ENCODE results near the gene PNPLA3. TPM values are rescaled to one million over a fixed set of nuclear protein-coding genes. Genes with fewer than 3 reads are reported as not detected.

The PNPLA3 gene
- total and polyA plus RNA-seq, 4 donors = 0.41 to 2.2 (median 0.99) TPM

GRCh38 chr22:43883719-43884415 lies 39.7 kb upstream of the PNPLA3 start:
- Histone ChIP-seq H3K4me3 (no peak overlapping the region), H3K27me3 (ENCODE audit: control insufficient read depth in 3 of 3, insufficient read depth in 3 of 3, low read length in 2 of 3) (no peaks in the 10 kb centered on the region), H3K9ac (ENCODE audit: insufficient read depth in 1 of 2, low read length in 2 of 2) (no peak overlapping the region), H3K4me1 (ENCODE audit: control insufficient read depth in 5 of 5, insufficient read depth in 5 of 5, low read length in 5 of 5) (no peaks in the 10 kb centered on the region), H3K9me3 (ENCODE audit: control insufficient read depth in 4 of 4, insufficient read depth in 3 of 4, low read length in 3 of 4) (peaks cover 0 to 5% (median 0%) of the 10 kb centered on the region in 4 donors), H3K27ac (ENCODE audit: low read depth in 1 of 2, low read length in 1 of 2) (no peak overlapping the region), H3K36me3 (ENCODE audit: control insufficient read depth in 4 of 4, insufficient read depth in 4 of 4, low read length in 4 of 4) (no peaks in the 10 kb centered on the region)
- ATAC-seq (ENCODE audit: insufficient read depth, low FRiP score) (no peak), DNase-seq (no peak)
- TF ChIP-seq CTCF (IDR thresholded peaks at IDR 0.05; ENCODE audit: control extremely low read depth, extremely low read depth) = no peak
- WGBS, 2 donors = 87 to 88% methylated on average over 17 of the region's 17 CpGs

- DNase-seq (peak in 2 of 3 donors; percentile 10 to 34), ATAC-seq (ENCODE audit: insufficient read depth, low FRiP score) (no peak)
- 23 to 28% methylated on average over 18 of the region's 18 CpGs for WGBS, 2 donors
- Histone ChIP-seq H3K9ac (ENCODE audit: insufficient read depth in 1 of 2, low read length in 2 of 2) (no peak overlapping the region), H3K4me3 (no peak overlapping the region), H3K27me3 (ENCODE audit: control insufficient read depth in 3 of 3, insufficient read depth in 3 of 3, low read length in 2 of 3) (peaks cover 0 to 3% (median 2%) of the 10 kb centered on the region in 3 donors), H3K9me3 (ENCODE audit: control insufficient read depth in 4 of 4, insufficient read depth in 3 of 4, low read length in 3 of 4) (peaks cover 0 to 5% (median 0%) of the 10 kb centered on the region in 4 donors), H3K27ac (ENCODE audit: low read depth in 1 of 2, low read length in 1 of 2) (no peak overlapping the region), H3K4me1 (ENCODE audit: control insufficient read depth in 5 of 5, insufficient read depth in 5 of 5, low read length in 5 of 5) (no peaks in the 10 kb centered on the region), H3K36me3 (ENCODE audit: control insufficient read depth in 4 of 4, insufficient read depth in 4 of 4, low read length in 4 of 4) (no peaks in the 10 kb centered on the region)
- peak; percentile 36 for TF ChIP-seq CTCF (IDR thresholded peaks at IDR 0.05; ENCODE audit: control extremely low read depth, extremely low read depth)
These were observed 38.8 kb upstream of the PNPLA3 start for GRCh38 chr22:43884600-43885318.

- no peak overlapping the region for H3K9ac ChIP-seq (ENCODE audit: insufficient read depth in 1 of 2, low read length in 2 of 2)
- ATAC-seq (ENCODE audit: insufficient read depth, low FRiP score) (no peak), DNase-seq (no peak)
- peaks cover 0 to 5% (median 0%) of the 10 kb centered on the region in 4 donors for H3K9me3 ChIP-seq (ENCODE audit: control insufficient read depth in 4 of 4, insufficient read depth in 3 of 4, low read length in 3 of 4)
- TF ChIP-seq CTCF (IDR thresholded peaks at IDR 0.05; ENCODE audit: control extremely low read depth, extremely low read depth) = no peak
- no peaks in the 10 kb centered on the region for H3K4me1 ChIP-seq (ENCODE audit: control insufficient read depth in 5 of 5, insufficient read depth in 5 of 5, low read length in 5 of 5)
- H3K4me3 ChIP-seq = no peak overlapping the region
- WGBS, 2 donors = 69 to 72% methylated on average over 7 of the region's 7 CpGs
- no peak overlapping the region for H3K27ac ChIP-seq (ENCODE audit: low read depth in 1 of 2, low read length in 1 of 2)
- H3K36me3 ChIP-seq (ENCODE audit: control insufficient read depth in 4 of 4, insufficient read depth in 4 of 4, low read length in 4 of 4) = no peaks in the 10 kb centered on the region
- H3K27me3 ChIP-seq (ENCODE audit: control insufficient read depth in 3 of 3, insufficient read depth in 3 of 3, low read length in 2 of 3) = peaks cover 0 to 8% (median 3%) of the 10 kb centered on the region in 3 donors
These were observed 38.3 kb upstream of the PNPLA3 start for GRCh38 chr22:43885319-43885671.

Data from lung (tissue), 12 donors.